Measurements from ENCODE around the gene TRAF2.

DNA sequence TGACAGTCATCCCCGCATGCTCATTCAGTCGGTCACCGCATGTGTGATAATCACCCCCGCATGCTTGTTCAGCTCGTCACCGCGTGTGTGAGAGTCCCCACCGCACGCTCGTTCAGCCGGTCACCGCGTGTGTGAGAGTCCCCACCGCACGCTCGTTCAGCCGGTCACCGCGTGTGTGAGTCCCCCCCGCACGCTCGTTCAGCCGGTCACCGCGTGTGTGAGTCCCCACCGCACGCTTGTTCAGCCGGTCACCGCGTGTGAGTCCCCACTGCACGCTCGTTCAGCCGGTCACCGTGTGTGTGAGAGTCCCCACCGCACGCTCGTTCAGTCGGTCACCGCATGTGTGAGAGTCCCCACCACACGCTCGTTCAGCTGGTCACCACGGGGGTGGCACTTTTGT lies 3.5 kb downstream of the TRAF2 start:
- TF ChIP-seq, protein P1, sequence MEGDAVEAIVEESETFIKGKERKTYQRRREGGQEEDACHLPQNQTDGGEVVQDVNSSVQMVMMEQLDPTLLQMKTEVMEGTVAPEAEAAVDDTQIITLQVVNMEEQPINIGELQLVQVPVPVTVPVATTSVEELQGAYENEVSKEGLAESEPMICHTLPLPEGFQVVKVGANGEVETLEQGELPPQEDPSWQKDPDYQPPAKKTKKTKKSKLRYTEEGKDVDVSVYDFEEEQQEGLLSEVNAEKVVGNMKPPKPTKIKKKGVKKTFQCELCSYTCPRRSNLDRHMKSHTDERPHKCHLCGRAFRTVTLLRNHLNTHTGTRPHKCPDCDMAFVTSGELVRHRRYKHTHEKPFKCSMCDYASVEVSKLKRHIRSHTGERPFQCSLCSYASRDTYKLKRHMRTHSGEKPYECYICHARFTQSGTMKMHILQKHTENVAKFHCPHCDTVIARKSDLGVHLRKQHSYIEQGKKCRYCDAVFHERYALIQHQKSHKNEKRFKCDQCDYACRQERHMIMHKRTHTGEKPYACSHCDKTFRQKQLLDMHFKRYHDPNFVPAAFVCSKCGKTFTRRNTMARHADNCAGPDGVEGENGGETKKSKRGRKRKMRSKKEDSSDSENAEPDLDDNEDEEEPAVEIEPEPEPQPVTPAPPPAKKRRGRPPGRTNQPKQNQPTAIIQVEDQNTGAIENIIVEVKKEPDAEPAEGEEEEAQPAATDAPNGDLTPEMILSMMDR (IDR thresholded peaks at IDR 0.05; ENCODE audit: insufficient read depth, low read depth, low read length), result no peak
- no peak for TF ChIP-seq EZH2 (IDR thresholded peaks at IDR 0.05; ENCODE audit: insufficient read depth, low read length)

Data from astrocyte (in vitro differentiated cells and primary cell).